Measurements from ENCODE around the gene TMEM190. TPM values are rescaled to one million over a fixed set of nuclear protein-coding genes. Genes with fewer than 3 reads are reported as not detected.

Gene TMEM190
- total and polyA plus RNA-seq, 11 donors, result not detected

GRCh38 chr19:55423225-55424005, 46.8 kb downstream of the TMEM190 start:
- ATAC-seq (peak in 2 of 4 donors; percentile 31 to 73), DNase-seq (no peak)
- TF ChIP-seq POLR2A (IDR thresholded peaks at IDR 0.05) (no peak), CTCF (IDR thresholded peaks at IDR 0.05) (no peak)
- Histone ChIP-seq H3K27me3 (peaks cover 0 to 22% (median under 1%) of the 10 kb centered on the region in 9 donors), H3K36me3 (no peaks in the 10 kb centered on the region), H3K9me3 (no peaks in the 10 kb centered on the region), H3K27ac (no peak overlapping the region), H3K4me3 (no peak overlapping the region), H3K4me1 (no peaks in the 10 kb centered on the region)
- intact Hi-C loops (cut with DNase I), result no loop called here
- WGBS, 4 donors, result 42 to 64% (median 53%) methylated on average over 13 of the region's 13 CpGs

- 60 to 82% (median 76%) methylated on average over 3 of the region's 3 CpGs for WGBS, 4 donors
- no peak for ATAC-seq
- Histone ChIP-seq H3K4me3 (no peak overlapping the region), H3K27me3 (peaks cover 0 to 22% (median 4%) of the 10 kb centered on the region in 9 donors), H3K27ac (no peak overlapping the region), H3K4me1 (no peaks in the 10 kb centered on the region), H3K9me3 (no peaks in the 10 kb centered on the region), H3K36me3 (no peaks in the 10 kb centered on the region)
- intact Hi-C loops (cut with DNase I), result no loop called here
- DNase-seq, result no peak
- TF ChIP-seq CTCF (IDR thresholded peaks at IDR 0.05) (no peak), POLR2A (IDR thresholded peaks at IDR 0.05) (no peak)
These were observed 47.9 kb downstream of the TMEM190 start for GRCh38 chr19:55424518-55424917.

GRCh38 chr19:55426042-55426441, 49.4 kb downstream of the TMEM190 start:
- Histone ChIP-seq H3K4me3 (no peak overlapping the region), H3K27me3 (peaks cover 0 to 32% (median 9%) of the 10 kb centered on the region in 9 donors), H3K36me3 (no peaks in the 10 kb centered on the region), H3K9me3 (no peaks in the 10 kb centered on the region), H3K27ac (no peak overlapping the region), H3K4me1 (no peaks in the 10 kb centered on the region)
- ATAC-seq (no peak), DNase-seq (no peak)
- intact Hi-C loops (cut with DNase I), result no loop called here
- 65 to 76% (median 73%) methylated on average over 2 of the region's 2 CpGs for WGBS, 4 donors
- TF ChIP-seq CTCF (IDR thresholded peaks at IDR 0.05) (no peak), POLR2A (IDR thresholded peaks at IDR 0.05) (no peak)

Other genes with a start within 250 kb of the TMEM190 start
- 100 to 1,000 TPM in 3 of 9 donors, 10 to 100 TPM in 6; 18.7 to 192 (median 58.6) TPM for gene TNNT1, start 227.6 kb upstream of the TMEM190 start, total RNA-seq
- 100 to 1,000 TPM in 1 of 2 donors, 10 to 100 TPM in 1; 23.8 to 264 TPM for gene TNNT1, start 227.6 kb upstream of the TMEM190 start, polyA plus RNA-seq
- gene TNNI3, start 219.1 kb upstream of the TMEM190 start, total RNA-seq, result over 10,000 TPM in 3 of 9 donors, 1,000 to 10,000 TPM in 6; 1,912 to 14,347 (median 9,662) TPM
- over 10,000 TPM in 1 of 2 donors, 1,000 to 10,000 TPM in 1; 3,704 to 34,502 TPM for gene TNNI3, start 219.1 kb upstream of the TMEM190 start, polyA plus RNA-seq
- 1 to 10 TPM in 7 of 9 donors, under 1 TPM in 2; 0.56 to 5.7 (median 2.1) TPM for gene DNAAF3, start 210.2 kb upstream of the TMEM190 start, total RNA-seq
- gene DNAAF3, start 210.2 kb upstream of the TMEM190 start, polyA plus RNA-seq, result 1 to 10 TPM; 1.8 to 4.4 TPM
- gene SYT5, start 196.5 kb upstream of the TMEM190 start, total RNA-seq, result under 1 TPM in 1 of 9 donors, not detected in 8; 0.15 TPM
- gene SYT5, start 196.5 kb upstream of the TMEM190 start, polyA plus RNA-seq, result not detected
- 1 to 10 TPM in 8 of 9 donors, under 1 TPM in 1; 0.75 to 5.7 (median 2.3) TPM for gene PTPRH, start 167.3 kb upstream of the TMEM190 start, total RNA-seq
- gene PTPRH, start 167.3 kb upstream of the TMEM190 start, polyA plus RNA-seq, result 10 to 100 TPM in 1 of 2 donors, 1 to 10 TPM in 1; 1.8 to 11.4 TPM
- 1 to 10 TPM in 8 of 9 donors, under 1 TPM in 1; 0.64 to 2.5 (median 1.9) TPM for gene TMEM86B, start 148.1 kb upstream of the TMEM190 start, total RNA-seq
- 1 to 10 TPM; 2.7 to 3.1 TPM for gene TMEM86B, start 148.1 kb upstream of the TMEM190 start, polyA plus RNA-seq
- gene PPP6R1, start 117.8 kb upstream of the TMEM190 start, total RNA-seq, result 10 to 100 TPM; 28.6 to 59.9 (median 41.1) TPM
- gene PPP6R1, start 117.8 kb upstream of the TMEM190 start, polyA plus RNA-seq, result 10 to 100 TPM; 34.7 to 60.4 TPM
- gene HSPBP1, start 96.7 kb upstream of the TMEM190 start, total RNA-seq, result 10 to 100 TPM; 25.7 to 42.0 (median 30.6) TPM
- gene HSPBP1, start 96.7 kb upstream of the TMEM190 start, polyA plus RNA-seq, result 10 to 100 TPM; 56.4 to 76.0 TPM
- 1 to 10 TPM; 2.0 to 7.4 (median 3.6) TPM for gene BRSK1, start 92.8 kb upstream of the TMEM190 start, total RNA-seq
- 1 to 10 TPM; 1.6 to 1.8 TPM for gene BRSK1, start 92.8 kb upstream of the TMEM190 start, polyA plus RNA-seq
- gene TMEM150B, start 51.5 kb upstream of the TMEM190 start, total RNA-seq, result 10 to 100 TPM in 1 of 9 donors, 1 to 10 TPM in 4, under 1 TPM in 3, not detected in 1; 0.43 to 14.1 (median 1.2) TPM
- gene TMEM150B, start 51.5 kb upstream of the TMEM190 start, polyA plus RNA-seq, result under 1 TPM; 0.72 to 0.79 TPM
- 10 to 100 TPM in 1 of 9 donors, 1 to 10 TPM in 8; 3.6 to 10.8 (median 7.2) TPM for gene KMT5C, start 37.0 kb upstream of the TMEM190 start, total RNA-seq
- gene KMT5C, start 37.0 kb upstream of the TMEM190 start, polyA plus RNA-seq, result 1 to 10 TPM; 3.3 to 6.2 TPM
- gene COX6B2, start 22.1 kb upstream of the TMEM190 start, total RNA-seq, result under 1 TPM in 1 of 9 donors, not detected in 8; 0.16 TPM
- gene COX6B2, start 22.1 kb upstream of the TMEM190 start, polyA plus RNA-seq, result not detected
- not detected for gene GARIN5B, start 13.6 kb upstream of the TMEM190 start, total RNA-seq
- gene GARIN5B, start 13.6 kb upstream of the TMEM190 start, polyA plus RNA-seq, result not detected
- under 1 TPM in 2 of 9 donors, not detected in 7; 0.11 to 0.43 TPM for gene IL11, start 6.4 kb upstream of the TMEM190 start, total RNA-seq
- gene IL11, start 6.4 kb upstream of the TMEM190 start, polyA plus RNA-seq, result under 1 TPM in 1 of 2 donors, not detected in 1; 0.25 TPM
- 1 to 10 TPM in 2 of 9 donors, under 1 TPM in 5, not detected in 2; 0.35 to 2.2 (median 0.56) TPM for gene TMEM238, start 7.5 kb downstream of the TMEM190 start, total RNA-seq
- not detected for gene TMEM238, start 7.5 kb downstream of the TMEM190 start, polyA plus RNA-seq
- gene RPL28, start 9.1 kb downstream of the TMEM190 start, total RNA-seq, result 1,000 to 10,000 TPM in 1 of 9 donors, 100 to 1,000 TPM in 8; 196 to 1,019 (median 565) TPM
- 1,000 to 10,000 TPM in 1 of 2 donors, 100 to 1,000 TPM in 1; 768 to 1,391 TPM for gene RPL28, start 9.1 kb downstream of the TMEM190 start, polyA plus RNA-seq
- 10 to 100 TPM; 16.5 to 51.8 (median 29.1) TPM for gene UBE2S, start 31.0 kb downstream of the TMEM190 start, total RNA-seq
- 10 to 100 TPM; 10.9 to 27.3 TPM for gene UBE2S, start 31.0 kb downstream of the TMEM190 start, polyA plus RNA-seq
- not detected for gene SHISA7, start 66.5 kb downstream of the TMEM190 start, total RNA-seq
- not detected for gene SHISA7, start 66.5 kb downstream of the TMEM190 start, polyA plus RNA-seq
- gene ISOC2, start 84.8 kb downstream of the TMEM190 start, total RNA-seq, result 100 to 1,000 TPM in 1 of 9 donors, 10 to 100 TPM in 8; 36.9 to 102 (median 48.8) TPM
- gene ISOC2, start 84.8 kb downstream of the TMEM190 start, polyA plus RNA-seq, result 10 to 100 TPM; 86.8 to 94.9 TPM
- gene C19orf85, start 87.9 kb downstream of the TMEM190 start, total RNA-seq, result not detected
- not detected for gene C19orf85, start 87.9 kb downstream of the TMEM190 start, polyA plus RNA-seq
- gene ZNF628, start 99.8 kb downstream of the TMEM190 start, total RNA-seq, result 10 to 100 TPM in 1 of 9 donors, 1 to 10 TPM in 8; 2.3 to 10.3 (median 4.6) TPM
- 1 to 10 TPM; 5.4 to 7.9 TPM for gene ZNF628, start 99.8 kb downstream of the TMEM190 start, polyA plus RNA-seq
- 10 to 100 TPM in 1 of 9 donors, 1 to 10 TPM in 8; 2.9 to 10.4 (median 6.7) TPM for gene NAT14, start 108.4 kb downstream of the TMEM190 start, total RNA-seq
- gene NAT14, start 108.4 kb downstream of the TMEM190 start, polyA plus RNA-seq, result 1 to 10 TPM; 7.3 to 9.2 TPM
- 1 to 10 TPM in 8 of 9 donors, under 1 TPM in 1; 1.00 to 6.2 (median 3.3) TPM for gene SSC5D, start 111.6 kb downstream of the TMEM190 start, total RNA-seq
- gene SSC5D, start 111.6 kb downstream of the TMEM190 start, polyA plus RNA-seq, result 1 to 10 TPM in 1 of 2 donors, under 1 TPM in 1; 0.91 to 1.4 TPM
- gene SBK2, start 160.3 kb downstream of the TMEM190 start, total RNA-seq, result 1 to 10 TPM in 7 of 9 donors, under 1 TPM in 2; 0.68 to 2.6 (median 2.1) TPM
- gene SBK2, start 160.3 kb downstream of the TMEM190 start, polyA plus RNA-seq, result 10 to 100 TPM in 1 of 2 donors, under 1 TPM in 1; 0.80 to 12.6 TPM
- 10 to 100 TPM in 3 of 9 donors, 1 to 10 TPM in 6; 2.4 to 14.3 (median 7.5) TPM for gene SBK3, start 168.7 kb downstream of the TMEM190 start, total RNA-seq
- 10 to 100 TPM in 1 of 2 donors, 1 to 10 TPM in 1; 5.9 to 12.4 TPM for gene SBK3, start 168.7 kb downstream of the TMEM190 start, polyA plus RNA-seq
- 10 to 100 TPM in 4 of 9 donors, 1 to 10 TPM in 5; 5.4 to 13.9 (median 9.8) TPM for gene ZNF579, start 204.0 kb downstream of the TMEM190 start, total RNA-seq
- 10 to 100 TPM in 1 of 2 donors, 1 to 10 TPM in 1; 7.9 to 10.9 TPM for gene ZNF579, start 204.0 kb downstream of the TMEM190 start, polyA plus RNA-seq
- 10 to 100 TPM; 11.2 to 15.4 (median 12.9) TPM for gene FIZ1, start 222.7 kb downstream of the TMEM190 start, total RNA-seq
- 10 to 100 TPM in 1 of 2 donors, 1 to 10 TPM in 1; 10.0 to 16.7 TPM for gene FIZ1, start 222.7 kb downstream of the TMEM190 start, polyA plus RNA-seq
- gene ZNF524, start 223.5 kb downstream of the TMEM190 start, total RNA-seq, result 10 to 100 TPM; 11.0 to 34.7 (median 16.5) TPM
- gene ZNF524, start 223.5 kb downstream of the TMEM190 start, polyA plus RNA-seq, result 10 to 100 TPM; 30.6 to 33.9 TPM
- gene ZNF865, start 228.8 kb downstream of the TMEM190 start, total RNA-seq, result 10 to 100 TPM; 11.4 to 19.1 (median 14.2) TPM
- 10 to 100 TPM; 12.0 to 24.3 TPM for gene ZNF865, start 228.8 kb downstream of the TMEM190 start, polyA plus RNA-seq
- gene ZNF784, start 247.7 kb downstream of the TMEM190 start, total RNA-seq, result 10 to 100 TPM in 4 of 9 donors, 1 to 10 TPM in 5; 6.7 to 15.8 (median 9.2) TPM
- 10 to 100 TPM in 1 of 2 donors, 1 to 10 TPM in 1; 8.5 to 10.4 TPM for gene ZNF784, start 247.7 kb downstream of the TMEM190 start, polyA plus RNA-seq

Measured in heart left ventricle (tissue), 16 donors.